ENCODE measurements around the gene MAP2K4. TPM values are rescaled to one million over a fixed set of nuclear protein-coding genes. Genes with fewer than 3 reads are reported as not detected.

MAP2K4 gene
- total RNA-seq, 4 donors from 2014 or later: 23.1 to 31.9 (median 31.0) TPM

DNA sequence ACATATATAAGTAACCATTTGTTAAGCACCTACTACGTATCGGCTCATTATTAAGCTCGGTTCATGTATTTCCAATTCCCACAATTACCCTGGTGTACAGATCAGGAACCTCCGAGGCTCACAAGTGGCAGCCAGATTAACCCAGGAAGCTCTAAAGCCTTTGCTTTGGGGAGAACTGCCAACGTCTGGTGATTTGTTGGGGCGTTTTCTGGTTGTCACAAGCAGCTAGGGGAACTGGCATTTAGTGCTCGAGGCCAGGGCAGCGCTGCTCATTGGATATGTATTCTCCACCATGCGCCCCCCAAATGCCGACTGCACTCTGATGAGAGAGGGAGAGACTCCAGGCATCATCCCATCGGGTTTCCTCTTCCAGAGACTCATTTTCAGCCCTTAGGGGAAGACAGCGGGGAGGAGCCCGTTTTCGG is 23.9 kb upstream of the MAP2K4 start:
- Histone ChIP-seq H3K27me3 (no peaks in the 10 kb centered on the region), H3K4me3 (peak overlapping the region; percentile 88 to 98 (median 94)), H3K27ac (replicated peaks in 1 of 4) (peak overlapping the region; percentile 90 to 96 (median 94)), H3K9me3 (no peaks in the 10 kb centered on the region), H3K4me1 (peaks cover 5 to 15% (median 12%) of the 10 kb centered on the region in 4 donors), H3K36me3 (peaks cover 0 to 10% (median 9%) of the 10 kb centered on the region in 4 donors)
- TF ChIP-seq EP300 (IDR thresholded peaks at IDR 0.05): no peak
- peak in 1 of 3 experiments; percentile 40 for TF ChIP-seq CTCF (IDR thresholded peaks at IDR 0.05)
- WGBS: under 1% methylated on average over 14 of the region's 14 CpGs
- DNase-seq (ENCODE audit: extremely low spot score): peak; percentile 92
- intact Hi-C loops (cut with DNase I): no loop called here

GRCh38 chr17:11997147-11997971 is 23.3 kb upstream of the MAP2K4 start, which contains the start of gene ZNF18:
Gene ZNF18 (minus strand): TSS chr17:11997475. CDS start chr17:11992829, 4,646 bp downstream.
- peaks cover 0 to 4% (median 3%) of the 10 kb centered on the region in 4 donors for H3K36me3 ChIP-seq
- no peaks in the 10 kb centered on the region for H3K27me3 ChIP-seq
- peak within 1 kb of the TSS; percentile 90 to 96 (median 94) for H3K27ac ChIP-seq (replicated peaks in 1 of 4)
- no peaks in the 10 kb centered on the region for H3K9me3 ChIP-seq
- under 1% methylated on average over 50 of the region's 74 CpGs for WGBS
- peak; percentile 99 for DNase-seq (ENCODE audit: extremely low spot score)
- TF ChIP-seq POLR2A (IDR thresholded peaks at IDR 0.05; ENCODE audit: low read depth) (peak; percentile 93), CTCF (IDR thresholded peaks at IDR 0.05) (peak in 1 of 3 experiments; percentile 8), EP300 (IDR thresholded peaks at IDR 0.05) (peak; percentile 26), POLR2AphosphoS5 (IDR thresholded peaks at IDR 0.05) (peak in 1 of 2 donors; percentile 98)
- intact Hi-C loops (cut with DNase I): no loop called here
- H3K4me3 ChIP-seq: peak within 1 kb of the TSS; percentile 88 to 98 (median 94)
- peaks cover 5 to 15% (median 12%) of the 10 kb centered on the region in 4 donors for H3K4me1 ChIP-seq

GRCh38 chr17:11997972-11998233 is 22.8 kb upstream of the MAP2K4 start:
- WGBS: 59% methylated on average over 4 of the region's 4 CpGs
- intact Hi-C loops (cut with DNase I): no loop called here
- Histone ChIP-seq H3K9me3 (no peaks in the 10 kb centered on the region), H3K36me3 (no peaks in the 10 kb centered on the region), H3K27ac (replicated peaks in 1 of 4) (peak overlapping the region; percentile 90 to 96 (median 94)), H3K4me1 (peaks cover 5 to 15% (median 12%) of the 10 kb centered on the region in 4 donors), H3K4me3 (peak overlapping the region; percentile 88 to 98 (median 94)), H3K27me3 (no peaks in the 10 kb centered on the region)
- TF ChIP-seq CTCF (IDR thresholded peaks at IDR 0.05): no peak
- no peak for TF ChIP-seq POLR2A (IDR thresholded peaks at IDR 0.05; ENCODE audit: low read depth)
- no peak for TF ChIP-seq POLR2AphosphoS5 (IDR thresholded peaks at IDR 0.05)
- TF ChIP-seq EP300 (IDR thresholded peaks at IDR 0.05): no peak
- no peak for DNase-seq (ENCODE audit: extremely low spot score)

DNA sequence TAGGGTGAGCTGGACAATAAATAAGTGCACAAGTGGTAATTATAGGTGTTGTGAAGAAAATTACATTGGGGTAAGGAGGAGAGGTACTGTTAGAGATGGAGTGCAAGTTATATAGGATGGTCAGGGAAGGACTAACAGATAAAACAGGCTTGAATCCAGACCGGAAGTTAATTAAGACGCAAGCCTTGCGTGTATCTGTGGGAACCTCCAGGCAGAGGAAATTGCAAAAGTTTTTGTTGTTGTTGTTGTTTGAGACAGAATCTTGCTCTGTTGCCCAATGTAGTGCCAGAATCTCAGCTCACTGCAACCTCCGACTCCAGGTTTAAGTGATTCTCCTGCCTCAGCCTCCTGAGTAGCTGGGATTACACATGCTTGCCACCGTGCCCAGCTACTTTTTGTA is 21.0 kb upstream of the MAP2K4 start:
- no peak overlapping the region for H3K27ac ChIP-seq (replicated peaks in 1 of 4)
- no peaks in the 10 kb centered on the region for H3K27me3 ChIP-seq
- peaks cover 5 to 15% (median 12%) of the 10 kb centered on the region in 4 donors for H3K4me1 ChIP-seq
- no peak for DNase-seq (ENCODE audit: extremely low spot score)
- no peaks in the 10 kb centered on the region for H3K9me3 ChIP-seq
- 89% methylated on average over 5 of the region's 5 CpGs for WGBS
- H3K4me3 ChIP-seq: no peak overlapping the region
- intact Hi-C loops (cut with DNase I): no loop called here
- TF ChIP-seq CTCF (IDR thresholded peaks at IDR 0.05) (no peak), EP300 (IDR thresholded peaks at IDR 0.05) (no peak), POLR2AphosphoS5 (IDR thresholded peaks at IDR 0.05) (no peak), POLR2A (IDR thresholded peaks at IDR 0.05; ENCODE audit: low read depth) (no peak)
- H3K36me3 ChIP-seq: no peaks in the 10 kb centered on the region
